ENCODE measurements around the gene ZNF579. TPM values are rescaled to one million over a fixed set of nuclear protein-coding genes. Genes with fewer than 3 reads are reported as not detected.
"Not testable (repeated sequence)": the region's sequence is repeated elsewhere in the genome, so short reads cannot be mapped to it uniquely, and the experiment has no call there.

The ZNF579 gene
- total RNA-seq, 1 experiment from 2014 or later = 13.5 TPM

DNA sequence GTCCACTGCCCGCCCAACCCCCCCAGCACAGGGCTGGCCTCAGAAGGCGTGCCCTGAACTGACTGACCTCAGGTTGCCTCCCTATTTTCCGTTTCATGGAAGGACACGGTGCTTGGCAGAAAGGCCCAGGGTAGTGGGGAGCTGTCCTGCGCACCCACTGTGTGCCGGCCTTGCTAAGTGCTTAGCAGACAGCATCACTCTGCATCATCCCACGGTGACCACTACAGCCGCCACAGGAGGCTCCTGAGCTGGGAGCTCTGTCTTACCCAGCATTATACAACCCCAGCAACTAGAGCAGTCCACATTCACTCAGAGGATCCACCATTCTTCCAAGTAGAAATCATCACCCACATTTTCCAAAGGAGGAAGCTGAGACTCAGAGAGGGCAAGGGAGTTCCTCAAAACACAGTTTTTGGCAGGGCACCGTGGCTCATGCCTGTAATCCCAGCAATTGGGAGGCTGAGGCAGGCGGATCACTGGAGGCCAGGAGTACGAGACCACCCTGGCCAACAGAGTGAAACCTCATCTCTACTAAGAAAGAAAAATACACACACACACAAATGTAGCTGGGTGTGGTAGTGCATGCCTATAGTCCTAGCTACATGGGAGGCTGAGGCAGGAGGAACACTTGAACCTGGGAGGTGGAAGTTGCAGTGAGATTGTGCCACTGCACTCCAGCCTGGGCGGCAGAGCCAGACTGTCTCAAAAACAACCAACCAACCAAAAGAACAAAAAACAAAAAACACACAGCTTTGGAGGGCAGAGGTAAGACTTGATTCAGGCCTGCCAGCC lies 45.3 kb downstream of the ZNF579 start:
- ChIA-PET CTCF (interaction anchor here (0.7 kb wide), 1 partner anchor 53 kb away, joined by 4 read pairs; no protein-coding TSS in a partner anchor), POLR2A (ENCODE audit: unreplicated experiment) (no interaction called here)
- Histone ChIP-seq H3K27me3 (ENCODE audit: low read length) (no peaks in the 10 kb centered on the region), H4K20me1 (ENCODE audit: low read length) (no peaks in the 10 kb centered on the region), H3K36me3 (ENCODE audit: low read depth, low read length) (no peaks in the 10 kb centered on the region), H3K4me1 (ENCODE audit: insufficient read depth, low read length) (no peaks in the 10 kb centered on the region; the same call in 1 of the 2 replicates), H2AFZ (ENCODE audit: low read length) (no peak overlapping the region), H3K79me2 (ENCODE audit: low read length) (no peaks in the 10 kb centered on the region), H3K27ac (ENCODE audit: low read length) (no peak overlapping the region), H3K9me2 (replicated peaks; ENCODE audit: low read length) (no peaks in the 10 kb centered on the region), H3K9me3 (ENCODE audit: low read length) (no peaks in the 10 kb centered on the region), H3K4me2 (ENCODE audit: low read length) (no peak overlapping the region), H3F3A (ENCODE audit: low read length, unreplicated experiment) (no peaks in the 10 kb centered on the region), H3K9ac (ENCODE audit: low read length) (no peak overlapping the region), H3K4me3 (ENCODE audit: low read length) (no peak overlapping the region)
- ATAC-seq = no peak
- intact Hi-C loops (cut with micrococcal nuclease) = no loop called here
- DNase-seq = no peak
- BruUV-seq (replicated peaks) = no TSS peak
- no peak for TF ChIP-seq EZH2phosphoT487 (IDR thresholded peaks at IDR 0.05; ENCODE audit: borderline replicate concordance, low read length)
- no peak for TF ChIP-seq EZH2 (IDR thresholded peaks at IDR 0.05; ENCODE audit: low read length, unreplicated experiment)
- TF ChIP-seq CTCF (conservative IDR thresholded peaks at IDR 0.05; ENCODE audit: low read depth, low read length) = no peak

- H3K27me3 ChIP-seq (ENCODE audit: low read length); H3F3A ChIP-seq (ENCODE audit: low read length, unreplicated experiment); H2AFZ ChIP-seq (ENCODE audit: low read length); DNase-seq; BruUV-seq (replicated peaks); H3K27ac ChIP-seq (ENCODE audit: low read length); H3K36me3 ChIP-seq (ENCODE audit: low read depth, low read length); H3K4me2 ChIP-seq (ENCODE audit: low read length); H4K20me1 ChIP-seq (ENCODE audit: low read length); ATAC-seq; H3K9me2 ChIP-seq (replicated peaks; ENCODE audit: low read length); H3K79me2 ChIP-seq (ENCODE audit: low read length); H3K4me3 ChIP-seq (ENCODE audit: low read length); POLR2A ChIA-PET (ENCODE audit: unreplicated experiment); CTCF ChIA-PET; H3K4me1 ChIP-seq (ENCODE audit: insufficient read depth, low read length); intact Hi-C loops (cut with micrococcal nuclease); H3K9ac ChIP-seq (ENCODE audit: low read length); H3K9me3 ChIP-seq (ENCODE audit: low read length): not testable (repeated sequence)
Observed at GRCh38 chr19:55534280-55534679, 46.4 kb downstream of the ZNF579 start.

- ATAC-seq (no peak), DNase-seq (no peak)
- Histone ChIP-seq H3K9me2 (replicated peaks; ENCODE audit: low read length) (no peaks in the 10 kb centered on the region), H3K27me3 (ENCODE audit: low read length) (no peaks in the 10 kb centered on the region), H2AFZ (ENCODE audit: low read length) (no peak overlapping the region), H3K9me3 (ENCODE audit: low read length) (no peaks in the 10 kb centered on the region), H3K27ac (ENCODE audit: low read length) (no peak overlapping the region), H3F3A (ENCODE audit: low read length, unreplicated experiment) (no peaks in the 10 kb centered on the region), H3K36me3 (ENCODE audit: low read depth, low read length) (no peaks in the 10 kb centered on the region), H4K20me1 (ENCODE audit: low read length) (no peaks in the 10 kb centered on the region), H3K4me3 (ENCODE audit: low read length) (no peak overlapping the region), H3K4me2 (ENCODE audit: low read length) (no peak overlapping the region), H3K9ac (ENCODE audit: low read length) (no peak overlapping the region), H3K79me2 (ENCODE audit: low read length) (no peaks in the 10 kb centered on the region), H3K4me1 (ENCODE audit: insufficient read depth, low read length) (peaks cover 8% of the 10 kb centered on the region; the same call in 1 of the 2 replicates)
- ChIA-PET CTCF (no interaction called here), POLR2A (ENCODE audit: unreplicated experiment) (no interaction called here)
- BruUV-seq (replicated peaks) = no TSS peak
- no peak for TF ChIP-seq EZH2 (IDR thresholded peaks at IDR 0.05; ENCODE audit: low read length, unreplicated experiment)
- TF ChIP-seq CTCF (conservative IDR thresholded peaks at IDR 0.05; ENCODE audit: low read depth, low read length) = no peak
- no peak for TF ChIP-seq EZH2phosphoT487 (IDR thresholded peaks at IDR 0.05; ENCODE audit: borderline replicate concordance, low read length)
- intact Hi-C loops (cut with micrococcal nuclease) = no loop called here
Observed at GRCh38 chr19:55530996-55531395, 49.7 kb downstream of the ZNF579 start.
